ENCODE results near the gene FMO3. TPM values are rescaled to one million over a fixed set of nuclear protein-coding genes. Genes with fewer than 3 reads are reported as not detected.

The FMO3 gene
- total RNA-seq, 1 experiment from 2014 or later, result 0.12 TPM

GRCh38 chr1:171107262-171107940 is 16.7 kb downstream of the FMO3 start:
- no peaks in the 10 kb centered on the region for H3K36me3 ChIP-seq (ENCODE audit: control insufficient read depth in 1 of 2, insufficient read depth in 2 of 2, low read length in 2 of 2)
- no peaks in the 10 kb centered on the region for H3K79me2 ChIP-seq (ENCODE audit: insufficient read depth, low read length)
- ChIA-PET POLR2A (no interaction called here), CTCF (no interaction called here), RAD21 (ENCODE audit: low non-redundant PET in 1 of 2, low total read pairs in 2 of 2, uncharacterized antibody in 2 of 2, unreplicated experiment in 2 of 2) (no interaction called here)
- H3K4me1 ChIP-seq (ENCODE audit: control insufficient read depth in 1 of 2, insufficient read depth in 2 of 2, low read length in 2 of 2), result no peaks in the 10 kb centered on the region
- no peak overlapping the region for H2AFZ ChIP-seq (ENCODE audit: low read depth, low read length, poor library complexity, severe bottlenecking)
- TF ChIP-seq FOSL1 (IDR thresholded peaks at IDR 0.05; ENCODE audit: low read depth) (no peak), ZBTB33 (IDR thresholded peaks at IDR 0.05; ENCODE audit: extremely low read depth, insufficient replicate concordance, low read length) (no peak), CTCF (IDR thresholded peaks at IDR 0.05 in 2 of 3, conservative IDR thresholded peaks at IDR 0.05 in 1 of 3; ENCODE audit: borderline replicate concordance in 1 of 3, insufficient read depth in 1 of 3, low read depth in 2 of 3, low read length in 2 of 3) (no peak), SP1 (IDR thresholded peaks at IDR 0.05; ENCODE audit: low read depth) (no peak), JUND (IDR thresholded peaks at IDR 0.05) (no peak), TCF7L2 (IDR thresholded peaks at IDR 0.05; ENCODE audit: borderline replicate concordance, extremely low read depth, insufficient read depth, insufficient read length) (no peak)
- TF ChIP-seq, protein P1, sequence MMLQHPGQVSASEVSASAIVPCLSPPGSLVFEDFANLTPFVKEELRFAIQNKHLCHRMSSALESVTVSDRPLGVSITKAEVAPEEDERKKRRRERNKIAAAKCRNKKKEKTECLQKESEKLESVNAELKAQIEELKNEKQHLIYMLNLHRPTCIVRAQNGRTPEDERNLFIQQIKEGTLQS (IDR thresholded peaks at IDR 0.05), result no peak
- no peak overlapping the region for H3K4me3 ChIP-seq (replicated peaks in 1 of 2; ENCODE audit: low read depth in 1 of 2, low read length in 2 of 2)
- no peaks in the 10 kb centered on the region for H3K9me3 ChIP-seq (ENCODE audit: control insufficient read depth in 1 of 2, insufficient read depth in 1 of 2, low read depth in 1 of 2, low read length in 2 of 2)
- BruUV-seq (replicated peaks), result no TSS peak
- no peak for ATAC-seq
- no peaks in the 10 kb centered on the region for H3K9me2 ChIP-seq (ENCODE audit: insufficient read depth)
- no peak overlapping the region for H3K27ac ChIP-seq (ENCODE audit: low read depth, low read length)
- H4K20me1 ChIP-seq (ENCODE audit: insufficient read depth), result no peaks in the 10 kb centered on the region
- H3K27me3 ChIP-seq (ENCODE audit: insufficient read depth, low read length), result peaks cover 6% of the 10 kb centered on the region; the same call in 1 of the 2 replicates
- intact Hi-C loops (cut with micrococcal nuclease), result no loop called here
- no peak overlapping the region for H3K4me2 ChIP-seq (ENCODE audit: low read length)
- no peak for DNase-seq (ENCODE audit: low read depth, low spot score)
- H3K9ac ChIP-seq (ENCODE audit: low read length), result no peak overlapping the region

All from HCT116 (cell line).